Measurements from ENCODE around the gene CATSPERD.
"Not testable (repeated sequence)": the region's sequence is repeated elsewhere in the genome, so short reads cannot be mapped to it uniquely, and the experiment has no call there.

Gene CATSPERD

DNA sequence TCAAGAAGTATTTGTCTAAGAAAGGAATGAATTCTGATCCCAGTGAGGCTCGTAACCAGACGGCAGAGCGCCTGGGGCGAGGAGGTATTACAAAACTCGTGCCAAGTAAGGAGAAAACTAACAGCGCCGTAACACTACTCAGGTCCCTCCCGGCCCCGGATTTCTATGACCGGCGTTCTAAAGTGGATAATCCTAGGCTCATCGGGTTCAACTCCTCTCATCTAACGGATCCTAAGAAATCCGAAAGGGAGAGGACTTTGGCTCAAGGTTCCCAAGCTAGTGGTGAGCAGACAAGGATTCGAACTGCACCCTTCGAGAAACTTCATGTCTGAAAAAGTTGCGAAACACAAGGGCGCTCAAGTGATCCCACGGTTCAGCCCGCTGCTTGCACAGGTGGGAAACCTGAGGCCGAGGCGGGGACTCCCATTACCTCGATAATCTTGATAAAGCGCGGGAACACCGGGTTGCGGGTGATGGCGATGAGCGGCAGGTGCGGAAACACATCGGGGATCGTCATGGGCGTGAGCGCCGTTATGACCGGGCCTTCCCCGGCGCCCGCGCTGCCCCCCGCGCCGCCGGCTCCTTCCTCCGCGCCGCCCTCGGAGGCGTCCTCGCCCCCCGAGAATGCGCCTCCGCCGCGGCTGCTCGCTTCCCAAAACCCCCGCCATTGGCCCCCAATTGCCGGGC, 1.0 kb upstream of the CATSPERD start:
- DNase-seq (ENCODE audit: low read depth) = peak; percentile 53

DNA sequence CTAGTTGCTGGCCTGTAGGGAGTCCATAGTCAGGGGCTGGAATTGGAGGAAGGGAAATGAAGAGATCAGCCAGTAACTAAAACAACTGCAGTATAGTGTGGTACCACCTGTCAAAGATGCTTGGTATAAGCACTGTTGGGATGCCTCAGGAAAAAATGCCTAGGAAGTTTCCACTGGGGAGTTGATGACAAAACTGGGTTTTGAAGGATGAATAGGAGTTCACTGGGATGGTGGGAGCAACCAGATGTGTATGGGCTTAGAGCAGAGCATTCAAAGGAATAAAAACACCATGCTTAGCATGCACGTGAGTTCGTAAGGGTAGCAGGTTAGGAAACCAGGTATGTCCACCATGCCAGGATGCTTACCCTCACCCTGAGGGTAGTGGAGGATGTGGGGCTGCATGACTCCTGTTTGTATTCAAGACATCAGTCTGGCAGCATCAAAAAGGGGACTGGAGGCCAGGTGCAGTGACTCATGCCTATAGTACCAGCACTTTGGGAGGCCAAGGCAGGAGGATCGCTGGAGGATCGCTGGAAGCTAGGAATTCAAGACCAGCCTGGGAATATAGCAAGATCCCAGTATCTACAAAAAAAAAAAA, 7.1 kb downstream of the CATSPERD start:
- no peak for DNase-seq (ENCODE audit: low read depth)

DNA sequence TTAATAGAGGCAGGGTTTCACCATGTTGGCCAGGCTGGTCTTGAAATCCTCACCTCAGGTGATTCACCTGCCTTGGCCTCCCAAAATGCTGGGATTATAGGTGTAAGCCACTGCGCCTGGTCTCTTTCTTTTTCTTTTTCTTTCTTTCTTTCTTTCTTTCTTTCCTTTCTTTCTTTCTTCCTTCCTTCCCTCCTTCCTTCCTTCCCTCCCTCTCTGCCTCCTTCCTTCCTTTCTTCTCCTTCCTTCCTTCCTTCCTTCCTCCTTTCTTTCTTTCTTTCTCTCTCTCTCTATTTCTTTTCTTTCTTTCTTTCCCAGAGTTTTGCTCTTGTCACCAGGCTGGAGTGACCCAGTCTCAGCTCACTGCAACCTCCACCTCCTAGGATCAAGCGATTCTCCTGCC, 12.7 kb downstream of the CATSPERD start:
- not testable (repeated sequence) for DNase-seq (ENCODE audit: low read depth)

DNA sequence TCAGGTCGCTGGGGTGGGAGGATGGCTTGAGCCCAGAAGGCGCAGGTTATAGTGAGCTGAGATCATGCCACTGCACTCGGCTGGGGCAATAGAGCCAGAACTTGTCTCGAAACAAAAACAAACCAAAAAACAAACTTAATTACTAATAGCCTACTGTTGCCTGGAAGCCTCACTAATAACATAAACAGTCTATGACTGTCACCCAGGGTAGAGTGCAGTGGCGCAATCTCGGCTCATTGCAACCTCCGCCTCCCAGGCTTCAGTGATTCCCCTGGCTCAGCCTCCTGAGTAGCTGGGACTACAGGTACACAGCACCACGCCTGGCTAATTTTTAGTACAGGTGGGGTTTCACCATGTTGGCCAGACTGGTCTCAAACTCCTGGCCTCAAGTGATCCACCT, 18.0 kb downstream of the CATSPERD start:
- DNase-seq (ENCODE audit: low read depth) = peak; percentile 18

DNA sequence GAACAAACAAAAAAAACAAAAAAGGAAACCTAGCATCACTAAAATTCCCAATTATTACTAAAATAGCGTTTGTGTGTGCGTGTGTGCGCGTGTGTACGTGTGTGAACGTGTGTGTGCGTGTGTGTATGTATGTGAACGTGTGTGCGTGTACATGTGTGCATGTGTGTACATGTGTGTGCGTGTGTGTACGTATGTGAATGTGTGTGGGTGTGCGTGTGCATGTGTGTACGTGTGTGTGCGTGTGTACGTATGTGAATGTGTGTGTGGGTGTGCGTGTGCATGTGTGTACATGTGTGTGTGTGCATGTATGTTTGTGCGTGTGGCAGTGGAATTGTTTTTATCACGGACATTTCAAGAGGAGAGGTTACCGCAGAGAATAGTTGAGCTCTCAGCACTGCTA, 21.6 kb downstream of the CATSPERD start:
- no peak for DNase-seq (ENCODE audit: low read depth)

DNA sequence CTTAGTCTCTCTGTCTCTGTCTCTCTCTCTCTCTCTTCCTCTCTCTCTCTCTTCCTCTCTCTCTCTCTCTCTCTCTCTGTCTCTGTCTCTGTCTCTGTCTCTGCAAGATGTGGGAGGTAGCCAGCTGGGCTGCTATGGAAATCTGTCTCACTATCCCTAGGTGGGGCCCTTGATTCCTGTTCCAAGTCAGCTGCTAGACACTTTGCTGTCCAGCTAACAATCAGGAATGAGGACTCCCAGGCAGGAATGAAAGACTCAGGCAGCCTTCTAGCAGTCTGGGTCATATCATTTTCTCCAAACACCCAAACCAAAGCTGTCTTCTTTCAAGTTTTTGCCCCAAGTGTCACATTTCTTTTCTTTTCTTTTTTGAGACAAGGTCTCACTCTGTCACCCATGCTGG, 23.2 kb downstream of the CATSPERD start:
- peak; percentile 3 for DNase-seq (ENCODE audit: low read depth)

DNA sequence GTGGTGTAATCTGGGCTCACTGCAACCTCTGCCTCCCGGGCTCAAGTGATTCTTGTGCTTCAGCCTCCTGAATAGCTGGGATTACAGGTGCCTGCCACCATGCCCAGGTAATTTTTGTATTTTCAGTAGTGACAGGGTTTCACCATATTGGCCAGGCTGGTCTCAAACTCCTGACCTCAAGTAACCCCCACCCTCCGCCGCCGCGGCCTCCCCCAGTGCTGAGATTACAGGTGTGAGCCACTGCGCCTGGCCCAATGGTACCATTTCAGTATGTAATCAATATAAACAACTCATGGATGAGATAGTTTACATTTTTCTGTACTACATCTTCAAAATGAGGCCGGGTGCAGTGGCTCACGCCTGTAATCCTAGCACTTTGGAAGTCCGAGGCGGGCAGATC, 24.6 kb downstream of the CATSPERD start:
- not testable (repeated sequence) for DNase-seq (ENCODE audit: low read depth)

DNA sequence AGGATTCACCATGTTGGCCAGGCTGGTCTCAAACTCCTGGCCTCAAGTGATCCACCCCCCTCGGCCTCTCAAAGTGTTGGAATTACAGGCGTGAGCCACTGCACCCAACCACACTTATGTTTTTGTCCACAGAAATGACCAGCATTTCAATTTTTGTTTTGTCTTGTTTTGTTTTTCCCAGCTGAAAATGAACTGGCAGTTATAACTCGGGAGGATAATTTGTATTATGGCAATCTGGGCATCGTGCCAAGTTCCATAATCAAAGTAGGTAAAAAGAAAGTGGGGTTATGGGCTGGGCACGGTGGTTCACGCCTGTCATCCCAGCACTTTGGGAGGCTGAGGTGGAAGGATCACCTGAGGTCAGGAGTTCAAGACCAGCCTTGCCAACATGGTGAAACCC, 28.5 kb downstream of the CATSPERD start:
- DNase-seq (ENCODE audit: low read depth) = not testable (repeated sequence)

DNA sequence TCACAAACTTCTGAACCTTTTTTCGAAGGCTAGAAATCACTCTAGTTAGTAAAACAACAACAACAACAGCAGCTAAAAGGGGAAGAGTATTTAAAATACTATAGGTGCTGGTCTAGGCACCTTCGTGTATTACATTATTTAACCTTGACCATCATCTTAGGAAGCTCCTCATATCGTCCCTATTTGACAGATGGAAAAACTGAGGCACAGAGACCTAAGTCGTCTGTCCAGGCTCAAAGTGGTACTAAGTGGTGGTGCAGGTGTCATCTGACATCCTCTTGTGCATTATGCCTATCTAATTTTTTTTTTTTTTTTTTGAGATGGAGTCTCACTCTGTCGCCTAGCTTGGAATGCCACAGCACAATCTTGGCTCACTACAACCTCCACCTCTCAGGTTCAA, 29.1 kb downstream of the CATSPERD start:
- DNase-seq (ENCODE audit: low read depth) = no peak

DNA sequence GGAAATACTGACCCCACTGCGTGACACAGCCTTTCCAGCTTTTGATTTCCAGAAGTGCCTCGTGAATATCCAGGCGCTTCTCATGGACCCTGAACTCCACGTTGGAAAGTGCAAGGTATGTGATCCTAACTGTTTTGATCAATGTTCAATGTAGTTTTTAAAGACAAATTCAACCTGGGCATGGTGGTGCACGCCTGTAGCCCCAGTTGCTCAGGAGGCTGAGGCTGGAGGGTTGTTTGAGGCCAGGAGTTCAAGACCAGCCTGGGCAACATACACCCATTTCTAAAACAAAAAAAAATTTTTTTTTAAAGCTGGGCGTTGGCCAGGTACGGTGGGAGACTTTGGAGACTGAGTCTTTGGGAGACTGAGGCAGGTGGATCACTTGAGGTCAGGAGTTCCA, 31.3 kb downstream of the CATSPERD start:
- DNase-seq (ENCODE audit: low read depth) = no peak

DNA sequence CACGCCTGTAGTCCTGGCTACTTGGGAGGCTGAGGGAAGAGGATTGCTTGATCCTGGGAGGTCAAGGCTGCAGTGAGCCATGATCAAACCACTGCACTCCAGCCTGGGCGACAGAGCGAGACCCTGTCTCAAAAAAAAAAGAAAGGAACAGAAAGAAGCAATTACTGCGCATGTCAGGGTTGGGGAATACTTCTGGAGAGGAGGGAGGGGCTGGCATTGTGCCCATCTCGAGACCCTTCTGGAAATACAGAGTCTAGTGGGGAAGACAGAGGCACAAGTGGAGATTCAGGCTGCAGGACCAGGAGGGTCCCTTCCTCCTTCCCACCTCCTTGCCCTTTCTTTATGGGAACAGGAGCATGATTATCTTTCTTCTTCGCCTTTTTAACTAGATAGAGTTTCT, 33.3 kb downstream of the CATSPERD start:
- DNase-seq (ENCODE audit: low read depth) = no peak

DNA sequence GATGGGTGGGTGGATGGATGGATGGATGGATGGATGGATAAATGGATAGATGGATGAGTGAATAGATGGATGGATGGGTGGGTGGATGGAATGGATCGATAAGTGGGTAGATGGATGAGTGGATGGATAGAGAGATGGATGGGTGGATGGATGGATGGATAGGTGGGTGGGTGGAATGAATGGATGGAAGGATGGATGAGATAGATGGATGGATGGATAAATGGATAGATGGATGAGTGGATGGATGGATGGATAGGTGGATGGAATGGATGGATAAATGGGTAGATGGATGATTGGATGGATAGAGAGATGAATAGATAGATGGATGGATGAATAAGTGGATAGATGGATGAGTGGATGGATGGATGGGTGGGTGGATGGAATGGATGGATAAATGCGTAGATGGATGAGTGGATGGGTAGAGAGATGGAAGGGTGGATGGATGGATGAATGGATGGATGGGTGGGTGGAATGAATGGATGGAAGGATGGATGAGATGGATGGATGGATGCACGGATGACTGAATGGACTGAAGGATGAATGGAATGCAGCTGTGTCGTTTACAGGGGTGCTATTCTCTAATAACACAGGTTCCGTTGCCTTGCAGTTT, 42.3 kb downstream of the CATSPERD start:
- no peak for DNase-seq (ENCODE audit: low read depth)

DNA sequence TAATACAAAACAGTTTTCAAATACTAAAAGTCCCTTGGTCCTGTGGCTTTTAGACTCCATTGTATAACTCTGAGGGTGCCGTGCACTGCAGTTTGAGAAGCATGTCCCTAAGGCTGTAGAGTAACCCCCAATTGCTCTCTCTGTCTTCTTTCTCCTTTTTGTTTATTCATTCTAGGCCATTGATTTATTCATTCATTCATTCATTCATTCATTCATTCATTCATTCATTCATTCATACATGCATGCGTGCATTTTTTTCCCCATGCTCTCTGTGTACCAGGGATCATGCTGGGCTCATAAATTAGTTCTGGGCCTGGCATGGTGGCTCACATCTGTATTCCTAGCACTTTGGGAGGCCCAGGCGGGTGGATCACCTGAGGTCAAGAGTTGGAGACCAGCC, 44.8 kb downstream of the CATSPERD start:
- no peak for DNase-seq (ENCODE audit: low read depth)

DNA sequence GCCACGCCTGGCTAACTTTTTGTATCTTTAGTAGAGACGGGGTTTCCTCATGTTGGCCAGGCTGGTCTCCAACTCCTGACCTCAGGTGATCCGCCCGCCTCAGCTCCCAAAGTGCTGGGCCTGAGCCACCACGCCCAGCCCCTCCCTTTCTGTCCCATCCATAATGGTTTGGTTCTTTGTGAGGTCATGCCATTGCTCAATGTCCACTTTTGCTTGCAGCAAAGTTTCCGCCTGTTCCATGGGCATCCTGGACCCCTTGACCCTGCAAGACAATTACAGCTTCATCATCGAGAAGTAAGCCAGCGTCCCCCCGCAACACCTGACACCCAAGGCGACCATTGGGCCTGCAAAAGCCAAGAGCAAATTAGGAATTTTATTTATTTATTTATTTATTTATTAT, 47.5 kb downstream of the CATSPERD start:
- DNase-seq (ENCODE audit: low read depth) = no peak

DNA sequence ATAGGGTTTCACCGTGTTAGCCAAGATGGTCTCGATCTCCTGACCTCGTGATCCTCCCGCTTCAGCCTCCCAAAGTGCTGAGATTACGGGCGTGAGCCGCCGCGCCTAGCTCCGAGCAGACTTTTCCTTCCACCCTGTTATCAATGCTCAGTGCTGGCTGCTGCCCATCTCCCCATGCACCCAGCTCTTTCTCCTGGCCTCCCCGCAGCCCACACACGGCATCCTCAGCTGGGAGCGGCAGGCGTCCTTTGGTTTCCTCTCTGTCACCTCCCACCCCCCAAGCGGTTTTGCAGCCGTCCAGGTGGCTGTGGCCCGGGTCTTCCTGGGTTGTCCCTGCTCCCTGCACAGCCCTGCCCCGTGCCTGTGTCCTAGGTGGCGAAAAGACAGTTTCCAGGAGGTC, 52.0 kb downstream of the CATSPERD start:
- DNase-seq (ENCODE audit: low read depth) = no peak

DNA sequence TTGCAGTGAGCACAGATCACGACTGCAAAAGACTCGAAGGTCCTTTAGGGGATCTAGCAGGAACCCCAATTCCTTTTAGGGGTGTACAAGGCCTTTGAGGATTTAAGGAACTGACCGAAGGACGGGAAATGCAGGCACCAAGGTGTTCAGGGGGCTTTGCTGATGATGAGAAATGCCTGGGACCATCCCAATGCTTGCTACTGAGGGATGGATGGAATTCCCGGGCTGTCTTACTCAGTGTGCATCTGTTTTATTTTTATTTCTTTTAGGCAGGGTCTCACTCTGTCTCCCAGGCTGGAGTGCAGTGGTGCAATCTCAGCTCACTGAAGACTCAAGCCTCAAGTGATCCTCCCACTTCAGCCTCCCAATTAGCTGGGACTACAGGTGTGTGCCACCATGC, 52.8 kb downstream of the CATSPERD start:
- DNase-seq (ENCODE audit: low read depth) = no peak

DNA sequence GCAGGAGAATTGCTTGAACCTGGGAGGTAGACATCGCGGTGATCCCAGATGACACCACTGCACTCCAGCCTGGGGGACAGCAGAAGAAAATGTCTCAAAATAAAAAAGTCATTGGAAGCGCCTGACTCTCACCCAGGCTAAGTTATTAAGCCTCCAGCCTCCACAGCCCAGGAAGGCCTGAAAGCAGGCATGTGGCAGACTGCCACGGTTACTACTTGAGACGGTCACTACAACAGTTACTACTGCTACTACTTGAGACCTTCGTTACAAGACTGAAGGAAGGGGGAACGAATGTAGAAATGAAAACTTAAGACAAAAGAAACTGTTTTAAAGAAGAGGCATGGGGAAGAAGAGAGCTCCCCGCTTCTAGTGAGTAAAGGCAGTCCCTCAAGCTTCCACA, 54.5 kb downstream of the CATSPERD start:
- peak; percentile 47 for DNase-seq (ENCODE audit: low read depth)

DNA sequence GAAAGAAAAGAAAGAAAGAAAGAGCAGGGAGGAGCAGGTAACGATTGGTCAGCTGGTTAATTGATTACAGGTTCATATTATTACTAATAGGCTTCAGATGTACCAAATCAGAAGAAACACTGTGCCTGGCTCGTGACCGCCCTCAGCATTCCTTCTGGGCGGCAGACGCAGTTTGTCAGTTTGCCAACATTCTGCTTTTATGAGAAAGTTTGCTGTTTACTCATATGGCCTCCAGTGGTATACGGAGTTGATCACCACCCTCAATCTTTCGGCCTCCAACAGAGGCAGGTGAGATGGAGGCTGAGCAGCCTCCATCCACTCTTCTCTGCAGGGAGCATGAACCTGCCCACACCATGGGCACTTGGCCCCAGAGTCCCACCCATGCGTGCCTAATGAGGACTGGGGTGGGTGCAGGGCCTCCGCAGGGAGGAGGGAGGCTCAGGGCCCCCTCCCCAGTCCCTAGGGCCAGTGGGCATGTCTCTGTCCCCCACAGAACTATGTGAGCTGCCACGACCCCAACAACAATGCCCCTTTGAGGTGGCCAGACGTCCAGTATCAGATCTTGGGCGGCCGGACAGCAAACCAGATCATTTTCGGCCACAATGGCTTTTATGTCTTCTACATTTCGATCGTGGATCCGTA, 55.4 kb downstream of the CATSPERD start:
- DNase-seq (ENCODE audit: low read depth) = peak; percentile 85

DNA sequence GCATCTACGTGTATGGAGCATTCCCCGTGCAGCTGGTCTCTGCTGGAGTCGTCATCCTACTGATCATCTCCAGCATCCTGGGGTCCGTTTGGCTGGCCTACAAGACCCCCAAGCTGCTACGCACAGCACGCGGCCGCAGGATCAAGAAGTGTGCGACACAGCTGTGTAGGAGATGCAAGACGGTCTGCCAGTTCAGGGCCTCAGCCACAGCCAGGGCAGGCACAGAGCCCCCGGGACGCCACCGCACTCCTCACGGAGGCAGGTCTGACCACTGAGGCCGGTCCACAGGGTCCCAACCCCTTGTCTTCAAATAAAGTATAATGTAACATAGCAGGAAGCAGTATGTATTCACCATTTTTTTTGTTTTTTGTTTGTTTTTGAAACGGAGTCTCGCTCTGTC, 58.0 kb downstream of the CATSPERD start:
- DNase-seq (ENCODE audit: low read depth) = no peak

DNA sequence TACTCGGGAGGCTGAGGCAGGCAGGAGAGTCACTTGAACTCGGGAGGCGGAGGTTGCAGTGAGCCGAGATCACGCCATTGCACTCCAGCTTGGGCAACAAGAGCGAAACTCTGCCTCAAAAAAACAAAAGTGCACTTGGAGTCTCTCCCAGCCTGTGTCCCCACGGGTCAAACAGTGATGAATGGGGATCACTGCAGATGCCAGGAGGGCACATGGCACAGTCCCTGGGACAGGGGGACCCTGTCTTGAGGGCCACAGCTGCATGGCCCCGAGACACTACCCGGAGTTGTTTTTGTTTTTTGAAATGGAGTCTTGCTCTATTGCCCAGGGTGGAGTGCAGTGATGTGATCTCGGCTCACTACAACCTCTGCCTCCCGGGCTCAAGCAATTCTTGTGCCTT, 60.5 kb downstream of the CATSPERD start:
- DNase-seq (ENCODE audit: low read depth) = not testable (repeated sequence)

DNA sequence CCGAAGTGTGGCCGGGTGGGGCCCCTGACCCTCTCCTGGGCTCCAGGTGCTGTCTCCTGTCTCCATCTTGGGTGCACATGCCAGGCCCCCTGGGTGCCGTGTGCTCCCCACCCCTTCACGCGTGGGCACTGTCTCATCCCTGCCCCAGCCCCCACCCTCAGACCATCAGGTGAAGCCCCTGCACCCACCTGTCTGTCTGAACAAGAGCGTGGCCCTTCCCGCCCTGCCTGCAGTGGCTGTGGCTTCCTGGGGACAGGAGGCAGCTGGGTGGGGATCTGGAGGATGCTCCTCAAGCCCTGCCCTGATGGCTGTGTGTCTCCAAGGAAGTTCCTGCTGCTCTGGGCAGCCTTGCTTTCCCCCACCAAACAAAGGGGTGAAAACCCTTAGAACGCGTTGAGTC, 61.9 kb downstream of the CATSPERD start:
- no peak for DNase-seq (ENCODE audit: low read depth)

DNA sequence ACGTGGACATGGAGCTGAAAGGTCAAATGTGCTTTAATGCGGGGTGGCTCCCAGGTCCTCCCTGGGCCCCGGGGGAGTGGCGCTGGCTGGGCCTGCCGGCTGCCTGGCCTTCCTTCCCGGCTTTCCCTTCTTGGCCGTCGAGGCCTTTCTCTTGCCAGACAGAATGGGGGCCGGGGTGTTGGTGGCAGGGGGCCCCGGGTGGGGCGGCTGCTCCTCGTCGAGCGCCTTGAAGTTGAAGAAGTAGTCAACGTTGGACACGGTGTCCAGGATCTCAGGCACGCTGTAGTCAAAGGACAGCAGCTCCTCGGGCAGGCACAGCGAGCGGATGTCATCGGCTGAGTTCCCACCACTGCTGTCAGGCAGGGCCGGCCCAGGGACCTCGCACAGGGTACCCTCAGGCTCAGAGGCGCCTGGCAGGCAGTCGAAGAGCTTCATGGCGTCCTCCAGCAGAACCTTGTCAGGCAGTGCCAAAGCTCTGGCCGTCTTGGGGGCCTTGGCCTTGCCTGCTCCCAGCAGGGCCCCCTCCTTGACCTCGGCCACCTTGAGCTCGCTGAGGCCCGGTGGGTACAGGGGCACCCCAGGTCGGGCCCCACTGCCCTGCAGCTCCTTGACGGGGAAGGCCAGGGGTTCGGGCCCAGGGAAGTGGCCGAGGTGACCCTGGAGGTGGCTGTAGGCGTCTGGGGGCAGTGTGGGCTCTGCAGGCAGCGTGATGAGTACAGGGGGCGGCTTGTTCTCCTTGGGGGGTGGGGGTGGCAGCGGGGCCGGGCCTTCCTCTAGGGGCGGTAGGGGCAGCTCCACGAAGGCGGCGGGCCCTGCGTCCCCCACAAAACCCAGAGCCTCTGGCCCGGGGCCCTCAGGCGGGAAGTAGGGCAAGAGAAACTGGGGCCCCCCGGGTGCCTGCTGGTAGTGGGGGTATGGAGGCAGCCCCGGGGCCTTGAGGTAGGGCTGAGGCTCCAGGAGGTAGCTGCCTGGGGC, 62.8 kb downstream of the CATSPERD start:
- no peak for DNase-seq (ENCODE audit: low read depth)

Data from EH (cell line).